ENCODE measurements around the gene SPOCK1. TPM values are rescaled to one million over a fixed set of nuclear protein-coding genes. Genes with fewer than 3 reads are reported as not detected.

The SPOCK1 gene
- total RNA-seq, 2 donors from 2014 or later = not detected

- no peak for ATAC-seq (replicated peaks)
- no peak overlapping the region for H3K4me3 Mint-ChIP-seq
- no peaks in the 10 kb centered on the region for H3K36me3 Mint-ChIP-seq (ENCODE audit: low read depth)
- no peak overlapping the region for H3K27ac Mint-ChIP-seq
- H3K9me3 Mint-ChIP-seq = no peaks in the 10 kb centered on the region
- peaks cover 4% of the 10 kb centered on the region for H3K27me3 Mint-ChIP-seq
- H3K4me1 Mint-ChIP-seq = no peaks in the 10 kb centered on the region
Measured at GRCh38 chr5:137221943-137222342, 277.2 kb downstream of the SPOCK1 start.

- peak; percentile 67 for ATAC-seq (replicated peaks)
- Mint-ChIP-seq H3K36me3 (ENCODE audit: low read depth) (no peaks in the 10 kb centered on the region), H3K9me3 (no peaks in the 10 kb centered on the region), H3K4me1 (no peaks in the 10 kb centered on the region), H3K4me3 (no peak overlapping the region), H3K27ac (no peak overlapping the region), H3K27me3 (peaks cover 4% of the 10 kb centered on the region)
Measured at GRCh38 chr5:137220523-137220927, 278.6 kb downstream of the SPOCK1 start.

DNA sequence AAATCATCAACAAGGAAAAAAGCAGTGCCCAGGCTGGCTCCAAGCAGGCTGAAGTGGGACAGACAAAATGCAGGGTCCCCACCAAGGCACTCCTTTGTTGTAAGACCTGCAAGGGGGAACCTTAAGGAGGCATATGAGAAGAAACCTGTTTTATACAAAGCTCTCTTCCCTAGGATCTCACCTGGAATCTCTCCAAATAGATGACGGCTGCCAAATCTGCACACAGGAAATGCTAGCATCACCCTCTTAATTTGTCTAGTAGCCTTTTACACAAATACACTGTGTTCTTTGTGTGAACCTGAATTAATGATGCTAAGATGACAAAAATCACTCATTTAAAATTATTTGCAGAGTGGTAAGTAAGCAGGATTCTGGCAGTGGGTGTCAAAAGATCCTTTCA, 280.2 kb downstream of the SPOCK1 start:
- Mint-ChIP-seq H3K27ac (no peak overlapping the region), H3K4me3 (no peak overlapping the region), H3K9me3 (no peaks in the 10 kb centered on the region), H3K4me1 (no peaks in the 10 kb centered on the region), H3K27me3 (peaks cover 4% of the 10 kb centered on the region), H3K36me3 (ENCODE audit: low read depth) (no peaks in the 10 kb centered on the region)
- no peak for ATAC-seq (replicated peaks)

DNA sequence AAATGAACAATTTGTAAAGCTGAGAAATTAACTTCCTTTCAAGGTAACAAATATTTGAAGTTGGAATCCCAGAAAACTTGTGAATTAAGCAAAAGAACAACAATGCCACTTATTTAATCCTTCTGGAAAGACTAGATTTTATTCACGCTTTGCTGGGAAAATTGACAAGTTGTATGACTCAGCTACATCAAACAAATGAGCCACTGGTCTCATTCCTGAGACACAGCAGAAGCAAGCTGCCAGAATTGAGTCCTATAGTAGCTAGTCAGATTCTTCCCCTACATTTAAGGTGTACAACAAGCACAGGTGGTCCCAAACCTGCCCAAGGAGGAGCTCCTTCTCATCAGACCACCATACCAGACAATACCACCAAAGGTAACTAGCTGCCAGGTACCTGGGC, 280.7 kb downstream of the SPOCK1 start:
- H3K4me1 Mint-ChIP-seq = no peaks in the 10 kb centered on the region

DNA sequence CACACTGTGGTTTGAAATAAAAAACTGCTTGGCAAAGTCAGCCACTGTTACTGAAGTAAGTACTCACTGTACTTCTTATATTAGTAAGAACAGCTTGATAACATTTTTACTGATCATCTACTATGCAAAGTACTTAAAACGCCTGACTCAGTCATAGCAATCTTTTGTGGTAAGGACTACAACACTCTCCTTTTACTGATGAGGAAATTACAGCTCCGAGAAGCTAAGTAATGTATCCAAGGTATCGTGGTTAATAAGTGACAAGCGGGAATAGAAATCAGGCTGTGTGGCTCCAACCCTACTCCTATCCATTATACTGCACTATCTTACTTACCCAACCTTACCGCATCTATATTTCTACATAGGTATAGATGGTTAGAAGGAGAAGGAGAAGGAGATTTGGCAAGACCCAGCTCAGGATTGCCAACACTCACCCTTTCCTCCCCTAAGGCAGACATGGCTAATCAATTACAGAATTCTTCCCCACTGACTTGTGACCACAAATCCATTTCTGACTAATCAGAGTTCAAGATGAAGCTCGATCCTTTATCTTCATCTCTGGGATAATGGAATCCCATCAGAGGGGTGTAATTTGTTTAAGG, 281.4 kb downstream of the SPOCK1 start:
- Mint-ChIP-seq H3K4me1 (no peaks in the 10 kb centered on the region), H3K36me3 (ENCODE audit: low read depth) (no peaks in the 10 kb centered on the region), H3K4me3 (no peak overlapping the region), H3K27me3 (peaks cover 4% of the 10 kb centered on the region), H3K9me3 (no peaks in the 10 kb centered on the region), H3K27ac (no peak overlapping the region)
- no peak for ATAC-seq (replicated peaks)

More for the DNA sequence above, 280.7 kb downstream of the SPOCK1 start:
- Mint-ChIP-seq H3K36me3 (ENCODE audit: low read depth) (no peaks in the 10 kb centered on the region), H3K27ac (no peak overlapping the region), H3K9me3 (no peaks in the 10 kb centered on the region), H3K27me3 (peaks cover 4% of the 10 kb centered on the region), H3K4me3 (no peak overlapping the region)
- ATAC-seq (replicated peaks) = no peak

DNA sequence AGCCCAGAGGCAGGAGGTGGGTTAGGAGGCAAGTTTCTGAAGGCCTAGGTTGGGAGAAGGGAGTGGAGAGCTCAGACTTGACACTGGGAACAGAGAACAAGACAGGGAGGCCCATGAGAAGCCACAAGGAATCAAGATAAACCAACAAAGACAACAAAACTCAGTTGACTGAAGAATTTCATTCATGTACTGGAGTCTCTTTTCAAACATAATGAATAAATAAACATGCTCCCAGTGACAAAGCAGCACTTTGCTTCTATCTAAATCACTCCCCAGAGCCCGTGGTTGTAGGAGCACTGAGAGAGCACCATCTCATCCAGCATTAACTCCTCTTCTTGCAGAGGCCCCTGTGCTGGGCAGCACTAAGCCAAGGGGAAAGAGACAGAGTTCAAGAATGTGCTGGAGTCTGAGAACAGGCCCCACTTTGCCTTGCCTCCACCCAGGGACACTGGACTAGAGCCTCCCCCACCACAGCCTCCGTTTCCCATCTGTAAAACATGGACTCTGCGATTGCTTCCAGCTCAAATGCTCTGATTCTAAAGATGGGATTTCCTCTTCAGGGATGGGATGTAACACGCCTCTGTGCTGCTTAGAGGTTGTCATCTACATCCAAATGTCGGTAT, 282.0 kb downstream of the SPOCK1 start:
- Mint-ChIP-seq H3K4me1 (no peaks in the 10 kb centered on the region), H3K27ac (no peak overlapping the region), H3K27me3 (peaks cover 4% of the 10 kb centered on the region), H3K9me3 (no peaks in the 10 kb centered on the region), H3K36me3 (ENCODE audit: low read depth) (no peaks in the 10 kb centered on the region), H3K4me3 (no peak overlapping the region)
- no peak for ATAC-seq (replicated peaks)

DNA sequence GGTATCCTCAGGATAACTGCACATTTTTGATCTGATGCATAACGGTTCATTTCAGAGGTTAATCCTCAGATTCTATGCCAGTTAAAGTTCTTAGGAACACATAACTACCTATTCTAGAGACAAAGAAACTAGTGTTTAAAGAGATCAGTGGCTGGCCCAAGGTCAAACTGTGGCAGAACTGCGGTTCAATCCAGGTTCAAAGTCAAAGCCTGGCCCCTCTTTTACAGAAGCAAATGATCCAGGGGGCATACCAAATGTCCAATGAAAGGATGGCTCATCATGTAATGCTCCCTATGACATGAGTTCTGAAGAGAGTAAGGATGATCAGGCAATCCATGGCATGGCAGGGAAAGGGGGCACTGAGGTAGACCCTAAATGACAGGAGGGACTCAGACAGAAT, 283.3 kb downstream of the SPOCK1 start:
- Mint-ChIP-seq H3K4me3 (no peak overlapping the region), H3K4me1 (no peaks in the 10 kb centered on the region), H3K9me3 (no peaks in the 10 kb centered on the region), H3K36me3 (ENCODE audit: low read depth) (no peaks in the 10 kb centered on the region), H3K27me3 (no peaks in the 10 kb centered on the region), H3K27ac (no peak overlapping the region)
- ATAC-seq (replicated peaks) = no peak

DNA sequence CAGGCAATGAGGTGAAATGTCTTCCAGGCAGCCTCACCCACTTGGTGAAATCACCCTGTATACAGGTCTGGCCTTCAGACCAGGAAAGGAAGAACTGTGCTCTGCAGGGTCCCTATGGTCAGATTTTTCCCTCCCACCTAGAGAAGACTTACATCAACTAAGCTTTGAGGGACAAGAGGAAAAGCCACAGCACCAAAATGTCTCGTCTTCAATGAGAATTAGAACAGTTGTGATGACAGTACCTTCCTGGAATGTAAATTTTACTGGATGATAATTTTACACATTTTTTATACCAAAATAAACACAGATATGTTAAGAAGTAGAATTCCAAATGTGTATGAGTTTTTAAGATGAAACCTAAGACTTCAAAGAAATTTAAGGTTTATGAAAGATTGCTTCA, 283.9 kb downstream of the SPOCK1 start:
- Mint-ChIP-seq H3K4me1 (no peaks in the 10 kb centered on the region), H3K27ac (no peak overlapping the region), H3K9me3 (no peaks in the 10 kb centered on the region), H3K36me3 (ENCODE audit: low read depth) (no peaks in the 10 kb centered on the region), H3K27me3 (no peaks in the 10 kb centered on the region), H3K4me3 (no peak overlapping the region)
- no peak for ATAC-seq (replicated peaks)

DNA sequence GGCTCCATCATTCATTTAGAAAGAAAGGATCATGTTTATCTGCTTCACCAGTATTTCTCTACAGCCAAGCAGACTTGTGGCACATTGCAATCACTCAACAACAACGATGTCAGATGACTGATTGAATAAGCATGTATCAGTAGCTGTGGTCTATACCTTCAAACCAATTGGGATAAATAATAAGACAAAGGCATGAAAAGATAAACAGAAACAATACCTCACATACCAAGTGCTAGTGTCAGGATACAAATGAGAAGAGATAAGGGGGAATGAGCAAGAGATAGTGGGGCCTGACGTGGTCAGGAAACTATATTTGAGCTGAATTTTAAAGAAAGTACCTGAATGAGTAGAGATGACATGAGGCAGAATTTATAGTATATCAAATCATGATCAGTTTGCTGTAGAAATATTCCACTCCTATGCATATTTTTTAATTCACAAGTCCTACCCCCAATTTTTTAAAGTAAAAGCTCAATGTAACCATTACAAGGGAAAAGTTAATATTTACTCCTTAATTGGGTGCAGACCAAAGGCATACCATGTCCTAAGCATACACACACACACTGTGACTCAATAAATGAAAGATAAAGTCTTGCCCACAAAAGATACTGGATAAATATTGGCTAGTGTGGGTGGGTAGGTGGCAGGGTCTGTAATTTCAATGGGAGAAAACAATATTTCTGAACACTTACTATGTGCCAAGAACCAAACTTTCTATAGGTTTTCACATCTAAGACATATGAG, 284.5 kb downstream of the SPOCK1 start:
- H3K4me1 Mint-ChIP-seq = no peaks in the 10 kb centered on the region

DNA sequence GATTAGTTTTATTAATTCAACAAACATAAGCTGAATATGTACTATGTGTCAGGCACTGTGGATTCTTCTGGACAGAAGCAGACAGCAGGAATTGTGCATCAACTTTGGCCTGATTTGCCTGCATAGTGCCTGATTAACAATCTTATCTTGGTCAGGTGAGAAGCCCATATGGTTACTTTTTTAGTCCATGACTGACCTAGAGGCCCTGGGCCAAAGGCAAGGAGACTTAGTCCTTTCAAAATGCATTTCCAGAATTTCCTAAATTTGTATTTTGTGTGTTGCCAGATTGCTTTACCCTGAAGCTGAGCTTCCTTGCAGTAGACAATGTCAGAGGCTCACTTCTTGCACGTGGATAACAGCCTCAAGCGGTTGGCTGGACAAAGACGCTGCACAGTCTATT, 286.7 kb downstream of the SPOCK1 start:
- Mint-ChIP-seq H3K9me3 (no peaks in the 10 kb centered on the region), H3K4me1 (no peaks in the 10 kb centered on the region), H3K27me3 (no peaks in the 10 kb centered on the region), H3K4me3 (no peak overlapping the region), H3K27ac (no peak overlapping the region), H3K36me3 (ENCODE audit: low read depth) (no peaks in the 10 kb centered on the region)
- no peak for ATAC-seq (replicated peaks)

More for the DNA sequence above, 284.5 kb downstream of the SPOCK1 start:
- Mint-ChIP-seq H3K36me3 (ENCODE audit: low read depth) (no peaks in the 10 kb centered on the region), H3K27me3 (no peaks in the 10 kb centered on the region), H3K4me3 (no peak overlapping the region), H3K9me3 (no peaks in the 10 kb centered on the region), H3K27ac (no peak overlapping the region)
- ATAC-seq (replicated peaks) = no peak

GRCh38 chr5:137209232-137209809, 289.8 kb downstream of the SPOCK1 start:
- no peak overlapping the region for H3K4me3 Mint-ChIP-seq
- no peak for ATAC-seq (replicated peaks)
- H3K27ac Mint-ChIP-seq = no peak overlapping the region
- H3K27me3 Mint-ChIP-seq = peaks cover 5% of the 10 kb centered on the region
- no peaks in the 10 kb centered on the region for H3K9me3 Mint-ChIP-seq
- no peaks in the 10 kb centered on the region for H3K36me3 Mint-ChIP-seq (ENCODE audit: low read depth)
- H3K4me1 Mint-ChIP-seq = no peaks in the 10 kb centered on the region

DNA sequence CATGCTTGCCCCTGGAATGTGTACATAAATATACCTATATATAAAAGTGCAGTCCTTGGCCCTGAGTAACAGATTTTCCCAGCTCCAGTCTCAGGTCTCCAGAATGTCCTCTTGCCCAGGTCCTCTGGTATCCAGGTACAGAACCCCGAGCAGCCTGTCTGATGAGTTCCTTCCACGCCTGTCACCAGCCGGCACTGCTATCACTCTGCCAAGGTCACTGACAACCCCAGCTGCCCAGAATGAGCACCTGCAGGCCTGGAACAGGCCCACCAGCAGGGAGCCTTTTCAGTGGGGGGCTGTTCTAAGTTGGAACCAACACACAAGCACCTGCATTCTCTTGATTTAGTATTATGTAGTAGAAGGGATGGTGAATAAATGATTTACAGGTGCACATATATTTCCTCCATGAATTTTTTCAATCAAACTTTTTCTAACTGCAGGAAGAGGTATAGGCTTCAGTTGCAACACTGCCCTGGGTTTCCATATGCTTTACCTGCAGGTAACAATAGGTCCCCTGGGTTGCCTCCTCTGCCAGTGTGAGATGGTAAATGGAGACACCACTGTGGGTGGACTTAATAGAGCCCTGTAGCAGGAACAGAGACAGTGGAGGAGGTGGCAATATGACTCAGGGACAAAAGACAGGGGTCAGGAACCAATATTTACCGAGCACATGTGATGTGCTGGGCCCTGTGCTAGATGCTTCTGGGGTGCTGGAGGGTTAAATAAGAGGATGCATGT, 291.9 kb downstream of the SPOCK1 start:
- Mint-ChIP-seq H3K36me3 (ENCODE audit: low read depth) (no peaks in the 10 kb centered on the region), H3K4me1 (no peaks in the 10 kb centered on the region), H3K9me3 (no peaks in the 10 kb centered on the region), H3K27ac (no peak overlapping the region), H3K27me3 (peaks cover 5% of the 10 kb centered on the region), H3K4me3 (no peak overlapping the region)
- ATAC-seq (replicated peaks) = no peak

GRCh38 chr5:137206030-137206715, 293.0 kb downstream of the SPOCK1 start:
- Mint-ChIP-seq H3K36me3 (ENCODE audit: low read depth) (no peaks in the 10 kb centered on the region), H3K27ac (no peak overlapping the region), H3K4me1 (no peaks in the 10 kb centered on the region), H3K9me3 (no peaks in the 10 kb centered on the region), H3K27me3 (peaks cover 5% of the 10 kb centered on the region), H3K4me3 (no peak overlapping the region)
- ATAC-seq (replicated peaks) = no peak
